GM12891 (cell line): ENCODE results near the gene CDK5RAP2. TPM values are rescaled to one million over a fixed set of nuclear protein-coding genes. Genes with fewer than 3 reads are reported as not detected.
"Not testable (repeated sequence)": the region's sequence is repeated elsewhere in the genome, so short reads cannot be mapped to it uniquely, and the experiment has no call there.

Source experiments
- DNase-seq: peaks from one replicate; pipeline ENCODE4 v3.0.0; 2011; ENCODE audit warnings: low spot score; ENCODE audit not compliant: insufficient read length
- FAIRE-seq: peaks from 2 replicates; lab custom pipeline; 2011; peaks lifted over from hg19 to GRCh38; lab: Jason Lieb, UNC
- PAX5 ChIP-seq: IDR thresholded peaks from 2 replicates; pipeline ENCODE4 v1.6.1; 2011; ENCODE audit warnings: low read length, moderate library complexity, mild to moderate bottlenecking; ENCODE audit not compliant: insufficient read depth, severe bottlenecking
- POLR2A ChIP-seq: IDR thresholded peaks from 2 replicates; pipeline ENCODE4 v1.6.1; 2011; ENCODE audit warnings: low read depth, low read length, control low read depth
- POLR2AphosphoS5 ChIP-seq: IDR thresholded peaks from 2 replicates; pipeline ENCODE4 v1.6.1; 2011; ENCODE audit warnings: low read depth, low read length, control low read depth
- POU2F2 ChIP-seq: IDR thresholded peaks from 2 replicates; pipeline ENCODE4 v1.6.1; 2011; ENCODE audit warnings: low read depth, mild to moderate bottlenecking, control low read depth, low read length, moderate library complexity
- SPI1 ChIP-seq: IDR thresholded peaks from 2 replicates; pipeline ENCODE4 v1.6.1; 2011; ENCODE audit warnings: low read depth, low read length, control low read depth
- TAF1 ChIP-seq: IDR thresholded peaks from 2 replicates; pipeline ENCODE4 v1.6.1; 2011; ENCODE audit warnings: low read depth, low read length, control low read depth
- polyA plus RNA-seq: library from polyadenylated mRNA; unstranded; fragments of >200 nt; gene quantifications from one replicate; pipeline ENCODE4 v1.2.1, GENCODE V29; 2012; ENCODE audit warnings: low read depth, missing spikeins, inconsistent platforms; ENCODE audit not compliant: missing spikeins

CDK5RAP2 gene
- 23.4 TPM for polyA plus RNA-seq

- DNase-seq (peak; percentile 81), FAIRE-seq (peak; percentile 80)
- TF ChIP-seq TAF1 (peak; percentile 30; the same call in 1 of the 2 replicates), POLR2A (no peak), PAX5 (peak; percentile 73)
Observed at GRCh38 chr9:120580051-120580896, at the start of gene CDK5RAP2. CDK5RAP2 (minus strand) TSS chr9:120580167; CDS start chr9:120579978, 189 bp downstream.

- not testable (repeated sequence) for DNase-seq, FAIRE-seq
Observed at GRCh38 chr9:120628925-120629497, 49.0 kb upstream of the CDK5RAP2 start.

- TF ChIP-seq POLR2AphosphoS5 (no peak), TAF1 (no peak), PAX5 (no peak), SPI1 (no peak), POU2F2 (no peak), POLR2A (no peak)
- FAIRE-seq (no peak), DNase-seq (no peak)
Observed at GRCh38 chr9:120628207-120628924, 48.4 kb upstream of the CDK5RAP2 start.

DNA sequence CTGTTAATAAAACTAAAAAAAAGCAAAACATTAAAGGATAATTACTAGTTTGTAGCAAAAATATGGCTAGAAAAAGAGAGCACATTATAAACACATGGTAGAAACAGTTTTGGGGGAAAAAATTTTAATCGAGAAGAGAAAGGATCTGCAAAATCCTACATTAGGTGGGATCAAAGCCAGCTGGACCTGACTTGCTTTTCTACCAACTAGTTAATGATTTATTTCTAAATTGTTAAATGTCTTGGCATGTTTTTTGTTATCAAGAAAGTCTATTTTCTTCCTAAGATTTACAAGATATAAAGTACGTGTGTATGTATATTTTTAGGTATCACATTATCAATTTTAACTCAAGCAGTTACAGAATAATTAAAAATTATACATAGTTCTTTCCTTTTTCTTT is 47.1 kb upstream of the CDK5RAP2 start:
- FAIRE-seq, result no peak
- no peak for DNase-seq
- no peak for TF ChIP-seq POLR2AphosphoS5
- TF ChIP-seq POU2F2, result no peak
- TF ChIP-seq TAF1, result no peak
- TF ChIP-seq PAX5, result no peak
- TF ChIP-seq SPI1, result no peak

DNA sequence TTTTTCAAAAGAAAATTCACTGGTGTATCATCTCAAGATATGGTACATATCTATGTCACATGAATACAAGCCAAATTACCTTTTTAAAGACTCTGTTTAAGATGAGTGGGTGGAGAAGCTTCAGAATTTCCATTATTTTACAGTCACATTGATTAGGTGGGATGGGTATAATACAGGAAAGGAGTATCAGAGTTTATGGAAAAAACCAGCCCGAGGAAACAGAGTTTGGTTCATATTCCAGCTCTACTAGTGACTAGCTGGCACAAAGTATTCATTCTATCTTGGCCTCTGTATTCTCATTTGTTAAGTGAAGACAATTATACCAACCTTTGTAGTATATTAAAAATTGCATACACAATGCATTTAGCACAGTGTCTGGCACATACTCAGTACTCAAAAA is 46.5 kb upstream of the CDK5RAP2 start:
- TF ChIP-seq SPI1, result no peak
- no peak for TF ChIP-seq TAF1
- TF ChIP-seq POLR2AphosphoS5, result no peak
- no peak for FAIRE-seq
- no peak for DNase-seq

DNA sequence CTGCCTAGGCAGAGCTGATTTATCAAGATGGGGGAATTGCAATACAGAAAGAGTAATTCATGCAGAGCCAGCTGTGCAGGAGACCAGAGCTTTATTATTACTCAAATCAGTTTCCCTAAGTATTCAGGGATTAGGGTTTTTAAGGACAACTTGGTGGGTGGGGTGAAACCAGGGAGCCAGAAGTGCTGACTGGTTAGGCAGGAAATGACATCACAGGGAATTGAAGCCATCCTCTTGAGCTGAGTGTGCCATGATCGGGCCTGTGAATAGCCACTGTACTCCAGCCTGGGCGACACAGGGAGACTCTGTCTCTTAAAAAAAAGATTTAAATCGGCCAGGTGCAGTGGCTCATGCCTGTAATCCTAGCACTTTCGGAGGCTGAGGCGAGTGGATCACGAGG is 45.3 kb upstream of the CDK5RAP2 start:
- TF ChIP-seq POU2F2 (no peak), POLR2AphosphoS5 (no peak), SPI1 (no peak), POLR2A (no peak), PAX5 (no peak), TAF1 (no peak)
- FAIRE-seq (no peak), DNase-seq (no peak)

DNA sequence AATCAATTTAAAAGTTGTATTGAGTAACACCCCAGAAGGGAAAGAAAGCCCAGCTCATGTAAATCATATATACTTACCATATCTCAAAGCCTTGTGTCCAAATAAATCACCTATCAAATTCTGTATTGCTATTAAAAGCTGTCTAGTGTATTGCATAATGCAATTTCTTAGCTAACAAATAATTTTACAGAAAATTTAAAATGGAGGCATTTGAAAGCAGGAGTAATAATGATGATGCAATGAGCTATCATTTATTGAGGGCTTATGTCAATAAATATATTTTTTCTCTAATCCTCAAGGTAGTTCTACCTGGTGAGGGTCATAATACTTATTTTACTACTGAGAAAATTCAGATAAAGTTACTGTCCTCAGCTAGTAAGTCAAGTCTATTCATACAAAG is 42.8 kb upstream of the CDK5RAP2 start:
- FAIRE-seq, result no peak
- TF ChIP-seq SPI1 (no peak), POLR2AphosphoS5 (no peak), POU2F2 (no peak), POLR2A (no peak), PAX5 (no peak), TAF1 (no peak)
- no peak for DNase-seq

- FAIRE-seq, result no peak
- TF ChIP-seq PAX5, result no peak
- no peak for TF ChIP-seq TAF1
- TF ChIP-seq POLR2A, result no peak
- TF ChIP-seq POU2F2, result no peak
- TF ChIP-seq POLR2AphosphoS5, result no peak
- no peak for TF ChIP-seq SPI1
- no peak for DNase-seq
Observed at GRCh38 chr9:120621941-120622340, 42.0 kb upstream of the CDK5RAP2 start.

DNA sequence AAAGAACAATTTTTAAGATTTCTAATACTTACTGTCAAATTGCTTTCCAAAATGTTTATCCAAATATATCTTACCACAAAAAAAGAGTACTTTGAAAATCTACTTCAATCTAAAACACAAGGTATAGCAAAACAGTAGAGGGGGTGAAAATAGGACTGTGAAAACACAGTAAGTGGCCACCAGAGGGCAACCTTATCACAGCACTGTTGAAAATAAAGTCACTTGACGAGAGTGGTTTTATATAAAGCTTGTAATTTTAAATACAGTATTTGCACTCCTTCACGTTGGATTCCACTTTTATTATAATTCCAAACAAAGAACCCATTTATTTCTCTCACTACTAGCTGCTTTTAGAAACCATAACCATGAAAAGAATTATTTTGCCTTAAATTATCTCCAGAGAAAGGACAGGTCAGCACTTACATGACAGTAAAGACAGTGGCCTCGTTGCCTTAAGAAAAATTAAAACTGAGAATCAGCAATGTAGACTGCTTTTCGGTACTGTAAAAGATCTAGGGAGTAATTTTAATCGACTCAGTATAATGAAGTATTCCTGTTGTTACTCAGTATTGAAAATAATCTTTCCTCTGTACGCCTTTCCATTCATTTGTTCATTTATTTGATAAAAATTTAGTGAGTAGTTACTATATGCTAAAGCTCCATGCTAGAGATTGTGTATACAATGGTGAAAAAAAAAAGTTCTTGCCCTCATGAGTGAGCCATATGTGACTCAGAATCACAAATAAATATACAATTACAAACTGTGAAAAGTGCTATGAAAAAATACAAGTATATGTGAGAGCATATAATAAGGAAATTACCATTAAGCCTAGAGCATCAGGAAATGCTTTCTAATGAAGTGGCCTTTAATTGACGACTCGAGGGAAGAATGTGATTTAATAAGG is 40.0 kb upstream of the CDK5RAP2 start:
- TF ChIP-seq POLR2AphosphoS5, result no peak
- TF ChIP-seq POU2F2, result no peak
- TF ChIP-seq POLR2A, result no peak
- TF ChIP-seq PAX5, result no peak
- no peak for TF ChIP-seq TAF1
- TF ChIP-seq SPI1, result no peak
- DNase-seq (peak; percentile 13), FAIRE-seq (peak; percentile 76)
